Stimulated activated CD4-positive, alpha-beta T cell treated with anti-CD3 and anti-CD28 coated beads, Interleukin-2, amount 100 ng/mL, for 4 hours (primary cell): ENCODE measurements around the gene MVB12A.
A peak's percentile ranks its signal among the peaks of the same experiment; 100 is the strongest.

Experiments used
- DNase-seq: peaks from one replicate; pipeline ENCODE4 v3.0.0-alpha.2; 2020; ENCODE audit warnings: low read depth

MVB12A gene

GRCh38 chr19:17445526-17446165, 25.8 kb downstream of the MVB12A start:
- DNase-seq, result no peak

GRCh38 chr19:17447704-17448130, 27.9 kb downstream of the MVB12A start:
- no peak for DNase-seq

- DNase-seq, result peak; percentile 46
Observed at GRCh38 chr19:17448131-17448967, 28.5 kb downstream of the MVB12A start, which contains the start of gene TMEM221. TSS of gene TMEM221 (minus strand) at chr19:17448668. CDS start at chr19:17448462, 206 bp downstream.

- peak; percentile 64 for DNase-seq
Observed at GRCh38 chr19:17450264-17451075, 30.6 kb downstream of the MVB12A start.

GRCh38 chr19:17451820-17452219, 32.0 kb downstream of the MVB12A start:
- DNase-seq, result no peak

GRCh38 chr19:17454576-17455071, 34.8 kb downstream of the MVB12A start:
- DNase-seq, result no peak

- no peak for DNase-seq
Observed at GRCh38 chr19:17455308-17456123, 35.7 kb downstream of the MVB12A start.

- no peak for DNase-seq
Observed at GRCh38 chr19:17456127-17456526, 36.3 kb downstream of the MVB12A start.

GRCh38 chr19:17457616-17458015, 37.8 kb downstream of the MVB12A start:
- no peak for DNase-seq

- DNase-seq, result no peak
Observed at GRCh38 chr19:17458970-17459369, 39.1 kb downstream of the MVB12A start.

GRCh38 chr19:17460372-17461230, 40.8 kb downstream of the MVB12A start, which contains the start of gene NXNL1:
TSS of gene NXNL1 (minus strand) at chr19:17460926. CDS start at chr19:17460869, 57 bp downstream.
- no peak for DNase-seq

- no peak for DNase-seq
Observed at GRCh38 chr19:17466487-17466850, 46.6 kb downstream of the MVB12A start.

- DNase-seq, result no peak
Observed at GRCh38 chr19:17467471-17468301, 47.8 kb downstream of the MVB12A start.

GRCh38 chr19:17468302-17469091, 48.6 kb downstream of the MVB12A start:
- no peak for DNase-seq

- DNase-seq, result no peak
Observed at GRCh38 chr19:17469092-17469480, 49.2 kb downstream of the MVB12A start.

GRCh38 chr19:17469481-17470067, 49.7 kb downstream of the MVB12A start:
- peak; percentile 92 for DNase-seq

GRCh38 chr19:17470068-17470841, 50.4 kb downstream of the MVB12A start, which contains the start of gene SLC27A1:
TSS of gene SLC27A1 (plus strand) at chr19:17470524. CDS start at chr19:17470541, 17 bp downstream.
- peak; percentile 81 for DNase-seq
